Spleen (tissue), 7 donors: ENCODE results near the gene KMT2E.

Experiments
- POLR2A ChIP-seq, 3 donors: fragments of 450-650 bp; IDR thresholded peaks; one replicate each; pipeline ENCODE4 v1.5.1; 2017; ENCODE audit warnings: antibody characterized with exemption in 3 of 3, mild to moderate bottlenecking in 1 of 3
- TF ChIP-seq, protein P1 (sequence below), 11 experiments: fragments of 200-600 bp in 7 of 11; fragments of 450-650 bp in 4 of 11; sonication (generic) in 4 of 11; IDR thresholded peaks in 8 of 11; conservative IDR thresholded peaks in 3 of 11; 1 replicate in 7 of 11; 2 replicates in 4 of 11; pipeline versions ENCODE4 v1.4.0 to v1.8.0; 2016 to 2021; ENCODE audit warnings: antibody characterized with exemption in 11 of 11, inconsistent platforms in 4 of 11, mild to moderate bottlenecking in 1 of 11
- donor health status: DM: no; HTN: no; CAD: no; lungs with moderate emphysema.
- donor health status: DM: no; HTN: no; CAD: no.
- donor health status: DM: no; HTN: no; CAD: no.

DNA sequence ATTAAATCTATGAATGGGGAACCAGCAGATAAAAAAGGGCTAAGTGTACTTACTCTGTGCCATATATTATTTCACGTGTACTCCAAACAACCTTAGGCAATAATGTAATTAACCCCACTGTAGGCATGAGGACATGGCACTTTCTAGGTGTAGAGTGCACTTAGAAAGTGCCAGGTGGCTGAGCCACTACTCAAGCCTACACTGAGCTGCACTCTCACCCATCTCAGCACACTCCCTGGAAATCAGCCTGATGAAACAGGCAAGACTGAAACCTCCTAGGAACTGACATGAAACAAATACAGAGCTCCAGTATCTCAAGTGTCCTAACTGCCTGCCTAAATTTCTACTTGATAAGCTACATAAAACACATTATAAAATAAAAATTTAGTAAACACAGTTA lies 147.4 kb downstream of the KMT2E start:
- TF ChIP-seq, protein P1, sequence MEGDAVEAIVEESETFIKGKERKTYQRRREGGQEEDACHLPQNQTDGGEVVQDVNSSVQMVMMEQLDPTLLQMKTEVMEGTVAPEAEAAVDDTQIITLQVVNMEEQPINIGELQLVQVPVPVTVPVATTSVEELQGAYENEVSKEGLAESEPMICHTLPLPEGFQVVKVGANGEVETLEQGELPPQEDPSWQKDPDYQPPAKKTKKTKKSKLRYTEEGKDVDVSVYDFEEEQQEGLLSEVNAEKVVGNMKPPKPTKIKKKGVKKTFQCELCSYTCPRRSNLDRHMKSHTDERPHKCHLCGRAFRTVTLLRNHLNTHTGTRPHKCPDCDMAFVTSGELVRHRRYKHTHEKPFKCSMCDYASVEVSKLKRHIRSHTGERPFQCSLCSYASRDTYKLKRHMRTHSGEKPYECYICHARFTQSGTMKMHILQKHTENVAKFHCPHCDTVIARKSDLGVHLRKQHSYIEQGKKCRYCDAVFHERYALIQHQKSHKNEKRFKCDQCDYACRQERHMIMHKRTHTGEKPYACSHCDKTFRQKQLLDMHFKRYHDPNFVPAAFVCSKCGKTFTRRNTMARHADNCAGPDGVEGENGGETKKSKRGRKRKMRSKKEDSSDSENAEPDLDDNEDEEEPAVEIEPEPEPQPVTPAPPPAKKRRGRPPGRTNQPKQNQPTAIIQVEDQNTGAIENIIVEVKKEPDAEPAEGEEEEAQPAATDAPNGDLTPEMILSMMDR (IDR thresholded peaks at IDR 0.05 in 8 of 11, conservative IDR thresholded peaks at IDR 0.05 in 3 of 11): no peak
- TF ChIP-seq POLR2A (IDR thresholded peaks at IDR 0.05): no peak
